H1 (cell line): ENCODE measurements around the gene NFKBIE. TPM values are rescaled to one million over a fixed set of nuclear protein-coding genes. Genes with fewer than 3 reads are reported as not detected.

Experiments used
- CTCF ChIA-PET: fragments of 300-600 bp; sonication (Branson Sonifier 250); formaldehyde crosslinking; loops from one replicate; lab custom pipeline; 2021; ENCODE audit not compliant: partially characterized antibody; lab: Charles Lee
- POLR2A ChIA-PET: fragments of 300-600 bp; sonication (Branson Sonifier 250); formaldehyde crosslinking; loops from one replicate; lab custom pipeline; 2021; ENCODE audit warnings: inconsistent platforms; ENCODE audit not compliant: partially characterized antibody; lab: Charles Lee
- DNase-seq, 2 experiments: peaks; one replicate each; pipeline versions ENCODE4 v3.0.0 to v3.0.0-alpha.2; 2010 to 2022; ENCODE audit warnings: low spot score in 2 of 2, low read depth in 1 of 2, mixed read lengths in 1 of 2
- FAIRE-seq: peaks from 2 replicates; lab custom pipeline; 2011; peaks lifted over from hg19 to GRCh38; lab: Jason Lieb, UNC
- H2AFZ ChIP-seq: 2 replicates; pipeline ENCODE4 v1.8.1; 2012; ENCODE audit warnings: low read length, inconsistent platforms
- H2AK5ac ChIP-seq: 2 replicates; pipeline ENCODE4 v1.6.1; 2013; ENCODE audit warnings: low read depth, low read length
- H2BK120ac ChIP-seq: replicated peaks from 2 replicates; pipeline ENCODE3; 2013; ENCODE audit warnings: low read depth, low read length, inconsistent platforms
- H2BK12ac ChIP-seq: 2 replicates; pipeline ENCODE4 v1.6.1; 2013; ENCODE audit warnings: low read depth, low read length
- H2BK15ac ChIP-seq: 2 replicates; pipeline ENCODE4 v1.6.1; 2013; ENCODE audit warnings: low read length
- H2BK20ac ChIP-seq: 2 replicates; pipeline ENCODE4 v1.6.1; 2013; ENCODE audit warnings: low read length
- H2BK5ac ChIP-seq: 2 replicates; pipeline ENCODE4 v1.6.1; 2013; ENCODE audit warnings: low read depth, low read length
- H3K14ac ChIP-seq: 2 replicates; pipeline ENCODE4 v1.6.1; 2013; ENCODE audit warnings: inconsistent platforms; ENCODE audit not compliant: insufficient read length
- H3K18ac ChIP-seq: 2 replicates; pipeline ENCODE4 v1.6.1; 2013; ENCODE audit warnings: low read length; ENCODE audit errors: extremely low read depth
- H3K23ac ChIP-seq: 2 replicates; pipeline ENCODE4 v1.6.1; 2013; ENCODE audit warnings: inconsistent platforms; ENCODE audit not compliant: insufficient read length
- H3K23me2 ChIP-seq: 2 replicates; pipeline ENCODE4 v1.6.1; 2013; ENCODE audit warnings: low read depth, low read length
- H3K27ac ChIP-seq: 2 replicates; pipeline ENCODE4 v1.6.1; 2011; ENCODE audit warnings: low read depth, low read length, inconsistent platforms
- H3K27me3 ChIP-seq, 4 experiments: replicated peaks in 1 of 4; 1 replicate in 1 of 4; 2 replicates in 3 of 4; pipeline versions ENCODE4 v1.6.1 to v1.8.1; 2011 to 2013; ENCODE audit warnings: low read length in 3 of 4, mild to moderate bottlenecking in 3 of 4, inconsistent platforms in 2 of 4, mixed read lengths in 2 of 4, moderate library complexity in 1 of 4; ENCODE audit not compliant: control insufficient read depth in 3 of 4, insufficient read depth in 3 of 4; ENCODE audit errors: extremely low read depth in 1 of 4
- H3K36me3 ChIP-seq, 4 experiments: 2 replicates each; pipeline versions ENCODE4 v1.6.1 to v1.8.1; 2011 to 2013; ENCODE audit warnings: mild to moderate bottlenecking in 4 of 4, low read length in 3 of 4, moderate library complexity in 2 of 4, control low read depth in 1 of 4, inconsistent platforms in 1 of 4; ENCODE audit not compliant: insufficient read depth in 4 of 4, control insufficient read depth in 2 of 4
- H3K4ac ChIP-seq: replicated peaks from 2 replicates; pipeline ENCODE3; 2013; ENCODE audit warnings: low read length, low read depth, mixed read lengths, inconsistent platforms; ENCODE audit not compliant: insufficient read length
- H3K4me1 ChIP-seq, 4 experiments: replicated peaks in 1 of 4; 1 replicate in 1 of 4; 2 replicates in 3 of 4; pipeline versions ENCODE4 v1.6.1 to v1.8.1; 2011 to 2013; ENCODE audit warnings: low read length in 3 of 4, inconsistent platforms in 2 of 4, mixed read lengths in 1 of 4; ENCODE audit not compliant: insufficient read depth in 4 of 4, control insufficient read depth in 3 of 4
- H3K4me2 ChIP-seq, 2 experiments: 2 replicates each; pipeline versions ENCODE4 v1.6.1 to v1.8.1; 2011 to 2013; ENCODE audit warnings: low read depth in 2 of 2, low read length in 2 of 2, control low read depth in 1 of 2, inconsistent platforms in 1 of 2, mild to moderate bottlenecking in 1 of 2; ENCODE audit not compliant: insufficient read depth in 1 of 2
- H3K4me3 ChIP-seq, 4 experiments: fragments of 200-600, 300-600 bp in 1 of 4; sonication (generic), shearing (Covaris generic), sonication (Bioruptor Twin) in 1 of 4; 2 replicates each; pipeline versions ENCODE4 v1.5.1 to v1.8.1; 2011 to 2016; ENCODE audit warnings: low read length in 4 of 4, low read depth in 3 of 4, control low read depth in 2 of 4, inconsistent platforms in 2 of 4, mild to moderate bottlenecking in 2 of 4, mixed read lengths in 1 of 4, moderate library complexity in 1 of 4; ENCODE audit not compliant: insufficient read depth in 2 of 4; ENCODE audit errors: extremely low read depth in 1 of 4
- H3K56ac ChIP-seq: replicated peaks from 2 replicates; pipeline ENCODE3; 2013; ENCODE audit warnings: low read depth, mild to moderate bottlenecking, mixed read lengths, low read length, inconsistent platforms; ENCODE audit not compliant: insufficient read length
- H3K79me1 ChIP-seq: 2 replicates; pipeline ENCODE4 v1.6.1; 2013; ENCODE audit warnings: low read depth, low read length, control low read depth
- H3K79me2 ChIP-seq, 2 experiments: 2 replicates each; pipeline versions ENCODE4 v1.6.1 to v1.8.1; 2012 to 2013; ENCODE audit warnings: low read length in 2 of 2, mild to moderate bottlenecking in 2 of 2, inconsistent platforms in 1 of 2; ENCODE audit not compliant: insufficient read depth in 2 of 2, control insufficient read depth in 1 of 2
- H3K9ac ChIP-seq, 4 experiments: replicated peaks in 1 of 4; 1 replicate in 1 of 4; 2 replicates in 3 of 4; pipeline versions ENCODE4 v1.6.1 to v1.8.1; 2011 to 2013; ENCODE audit warnings: low read depth in 3 of 4, low read length in 3 of 4, control low read depth in 2 of 4, mild to moderate bottlenecking in 2 of 4, moderate library complexity in 2 of 4, inconsistent platforms in 1 of 4; ENCODE audit errors: extremely low read depth in 1 of 4
- H3K9me3 ChIP-seq, 2 experiments: 2 replicates each; pipeline versions ENCODE4 v1.6.1 to v1.8.1; 2012 to 2013; ENCODE audit warnings: mild to moderate bottlenecking in 2 of 2, moderate library complexity in 2 of 2, control low read depth in 1 of 2, inconsistent platforms in 1 of 2, low read depth in 1 of 2, low read length in 1 of 2, mixed read lengths in 1 of 2; ENCODE audit not compliant: insufficient read depth in 2 of 2
- H4K20me1 ChIP-seq, 2 experiments: replicated peaks in 1 of 2; 2 replicates each; pipeline versions ENCODE3 to v1.8.1; 2011 to 2013; ENCODE audit warnings: inconsistent platforms in 2 of 2, low read length in 2 of 2, mild to moderate bottlenecking in 1 of 2; ENCODE audit not compliant: insufficient read depth in 2 of 2, control insufficient read depth in 1 of 2
- H4K5ac ChIP-seq: 2 replicates; pipeline ENCODE4 v1.6.1; 2013; ENCODE audit warnings: low read length, low read depth, mixed read lengths, inconsistent platforms; ENCODE audit not compliant: insufficient read length
- H4K8ac ChIP-seq: 2 replicates; pipeline ENCODE4 v1.8.0; 2013; ENCODE audit warnings: mild to moderate bottlenecking, moderate library complexity, low read length, inconsistent platforms; ENCODE audit not compliant: insufficient read depth; ENCODE audit errors: extremely low read depth
- H4K91ac ChIP-seq: replicated peaks from 2 replicates; pipeline ENCODE3; 2013; ENCODE audit warnings: low read length, mixed read lengths, inconsistent platforms; ENCODE audit not compliant: insufficient read length
- GABPA ChIP-seq: IDR thresholded peaks from 2 replicates; pipeline ENCODE4 v1.6.1; 2011; ENCODE audit warnings: mild to moderate bottlenecking, low read length, moderate library complexity, borderline replicate concordance; ENCODE audit not compliant: insufficient read depth
- JUN ChIP-seq: IDR thresholded peaks from 2 replicates; pipeline ENCODE4 v1.6.1; 2011; ENCODE audit warnings: low read depth, mild to moderate bottlenecking, improper control_type of control experiment, low read length
- POU5F1 ChIP-seq: IDR thresholded peaks from 2 replicates; pipeline ENCODE4 v1.6.1; 2011; ENCODE audit warnings: low read depth, mild to moderate bottlenecking, low read length, moderate library complexity
- RNF2 ChIP-seq: fragments of 200-900, 300-1000 bp; sonication (generic); IDR thresholded peaks from 2 replicates; pipeline ENCODE4 v1.7.1; 2016; ENCODE audit warnings: borderline replicate concordance, low read depth, mild to moderate bottlenecking, antibody characterized with exemption, low read length; ENCODE audit not compliant: poor library complexity, severe bottlenecking; ENCODE audit errors: missing control alignments
- SRF ChIP-seq: IDR thresholded peaks from 2 replicates; pipeline ENCODE4 v1.6.1; 2011; ENCODE audit warnings: mild to moderate bottlenecking, low read depth, low read length, moderate library complexity
- TCF12 ChIP-seq: IDR thresholded peaks from 2 replicates; pipeline ENCODE4 v1.6.1; 2011; ENCODE audit warnings: low read depth, mild to moderate bottlenecking, low read length
- ZNF274 ChIP-seq: IDR thresholded peaks from 2 replicates; pipeline ENCODE4 v1.7.0; 2012; ENCODE audit warnings: low read length, borderline replicate concordance; ENCODE audit errors: extremely low read depth
- WGBS, 2 experiments: shearing (Covaris generic) in 1 of 2; methylation state at CpG; one replicate each; pipeline versions ENCODE4 v1.1.6 to v1.1.7; 2013 to 2015; ENCODE audit warnings: low lambda C conversion rate in 2 of 2, mixed read lengths in 2 of 2, inconsistent platforms in 1 of 2, low coverage in 1 of 2, missing lambda C conversion rate in 1 of 2; ENCODE audit not compliant: insufficient replicate concordance in 2 of 2, insufficient coverage in 1 of 2, insufficient read length in 1 of 2; ENCODE audit errors: extremely low coverage in 1 of 2, missing lambda C conversion rate in 1 of 2; 5-methylcytosine and 5-hydroxymethylcytosine counted together
- polyA plus RNA-seq, 7 experiments: library from polyadenylated mRNA; depleted of rRNA in 3 of 7; stranded (reverse) in 5 of 7; unstranded in 2 of 7; fragments of >200 nt in 5 of 7; fragments of 200-250 nt in 2 of 7; gene quantifications; 1 replicate in 5 of 7; 2 replicates in 1 of 7; 4 replicates in 1 of 7; pipeline versions ENCODE4 v1.2.1 to v1.2.3, GENCODE V29; 2011 to 2013; ENCODE audit warnings: missing spikeins in 2 of 7, mixed read lengths in 2 of 7
- total RNA-seq: library from RNA; stranded (reverse); fragmentation: NEBNext Ultra II Directional; extraction: Animal tissue kit (Norgen Biotek cat#: 25700); gene quantifications from 2 replicates; pipeline ENCODE4 v1.2.1, GENCODE V29; 2021
- TF ChIP-seq, protein P1 (sequence below): IDR thresholded peaks from 2 replicates; pipeline ENCODE4 v1.6.1; 2011; ENCODE audit warnings: low read depth, mild to moderate bottlenecking, low read length; ENCODE audit not compliant: insufficient read depth
- TF ChIP-seq, protein P2 (sequence below): IDR thresholded peaks from 2 replicates; pipeline ENCODE4 v1.6.1; 2012; ENCODE audit warnings: inconsistent platforms

Gene NFKBIE
- total and polyA plus RNA-seq, 2 of the 8 experiments (the other 6 are each of a cell fraction or from before 2014, with no cell fraction given), result 13.5 to 19.2 TPM

DNA sequence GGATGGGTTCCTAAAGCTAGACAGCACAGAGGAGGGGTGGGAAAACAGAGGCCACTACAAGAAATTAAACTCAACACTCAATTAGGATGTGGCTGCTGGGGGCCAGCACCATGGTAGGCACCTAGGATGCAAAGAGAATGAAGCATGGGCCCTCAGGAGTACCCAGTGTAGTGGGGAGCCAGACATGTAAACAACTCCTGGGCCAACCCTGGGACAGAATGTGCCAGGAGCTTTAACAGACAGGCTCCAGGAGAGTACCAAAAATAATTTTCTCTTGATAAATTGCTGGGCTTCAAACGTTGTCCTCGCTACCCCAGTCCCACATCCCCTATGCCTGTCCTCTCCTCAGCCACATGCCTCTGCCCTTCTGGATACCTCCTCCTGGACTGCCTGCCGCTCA is 6.6 kb upstream of the NFKBIE start:
- no peak for DNase-seq
- Histone ChIP-seq H3K14ac (no peak overlapping the region), H2BK20ac (peak overlapping the region; percentile 32; the same call in 1 of the 2 replicates), H3K18ac (no peak overlapping the region), H2BK5ac (peak overlapping the region; percentile 4; the same call in 1 of the 2 replicates), H3K4me3 (peak overlapping the region in 1 of 4 experiments; percentile 60; a peak in 2 of 8 replicates), H3K4me1 (peaks cover 12 to 33% (median 14%) of the 10 kb centered on the region in 4 experiments), H3K9me3 (no peaks in the 10 kb centered on the region), H3K27ac (no peak overlapping the region), H3K27me3 (peaks cover 0 to 3% (median 1%) of the 10 kb centered on the region in 4 experiments; a peak in 2 of 7 replicates), H2AFZ (no peak overlapping the region), H3K56ac (no peak overlapping the region), H4K8ac (no peak overlapping the region), H2BK120ac (no peak overlapping the region), H4K91ac (no peak overlapping the region), H3K4ac (no peak overlapping the region), H4K20me1 (peaks cover 0 to 3% of the 10 kb centered on the region in 2 experiments), H3K36me3 (peaks cover 0 to 9% (median 3%) of the 10 kb centered on the region in 4 experiments; a peak in 4 of 8 replicates), H3K23me2 (peaks cover 6% of the 10 kb centered on the region; the same call in 1 of the 2 replicates), H2AK5ac (no peak overlapping the region), H2BK12ac (peak overlapping the region; percentile 39; the same call in 1 of the 2 replicates), H3K4me2 (peak overlapping the region; percentile 74 to 82), H4K5ac (no peak overlapping the region), H3K79me2 (no peaks in the 10 kb centered on the region), H2BK15ac (peak overlapping the region; percentile 72), H3K79me1 (no peaks in the 10 kb centered on the region; the same call in 1 of the 2 replicates), H3K23ac (no peak overlapping the region), H3K9ac (no peak overlapping the region; a peak in 1 of 7 replicates)
- POLR2A ChIA-PET, result interaction anchor here (0.7 to 12.0 kb wide), 7 partner anchors 10 to 63 kb away, joined by 3 to 138 read pairs (median 8); partner anchors contain the start of genes HSP90AB1 and SLC35B2
- FAIRE-seq, result no peak
- WGBS, 2 experiments, result 60% methylated on average over 3 of the region's 3 CpGs; no CpG with 5 or more reads in 1 of the 2 experiments
- no peak for TF ChIP-seq JUN
- no peak for TF ChIP-seq SRF
- TF ChIP-seq, protein P1, sequence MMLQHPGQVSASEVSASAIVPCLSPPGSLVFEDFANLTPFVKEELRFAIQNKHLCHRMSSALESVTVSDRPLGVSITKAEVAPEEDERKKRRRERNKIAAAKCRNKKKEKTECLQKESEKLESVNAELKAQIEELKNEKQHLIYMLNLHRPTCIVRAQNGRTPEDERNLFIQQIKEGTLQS, result no peak
- TF ChIP-seq ZNF274, result no peak
- no peak for TF ChIP-seq GABPA
- TF ChIP-seq POU5F1, result no peak
- TF ChIP-seq RNF2, result no peak
- no peak for TF ChIP-seq TCF12
- TF ChIP-seq, protein P2, sequence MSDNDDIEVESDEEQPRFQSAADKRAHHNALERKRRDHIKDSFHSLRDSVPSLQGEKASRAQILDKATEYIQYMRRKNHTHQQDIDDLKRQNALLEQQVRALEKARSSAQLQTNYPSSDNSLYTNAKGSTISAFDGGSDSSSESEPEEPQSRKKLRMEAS, result no peak
- CTCF ChIA-PET, result interaction anchor here (1.0 to 19.0 kb wide), 6 partner anchors 13 to 65 kb away, joined by 3 to 330 read pairs (median 4); partner anchors contain the start of gene AARS2
